Bladder microvascular endothelial cell (primary cell): ENCODE measurements around the gene MOCS2. TPM values are rescaled to one million over a fixed set of nuclear protein-coding genes. Genes with fewer than 3 reads are reported as not detected.

Source experiments
- total RNA-seq: library from RNA; depleted of rRNA; stranded (reverse); fragments of >200 nt; gene quantifications from 2 replicates; pipeline ENCODE4 v1.2.3, GENCODE V29; 2014

Gene MOCS2
- 14.2 and 18.6 TPM in 2 replicates for total RNA-seq

GRCh38 chr5:53109443-53110127 is at the start of gene MOCS2:
TSS of gene MOCS2 (minus strand) at chr5:53109757. CDS start at chr5:53107174, 2,583 bp downstream.

Other genes with a start within 250 kb of the MOCS2 start
- 30.0 and 65.6 TPM in 2 replicates for gene ITGA2, start 120.4 kb downstream of the MOCS2 start, total RNA-seq